Kidney capillary endothelial cell (primary cell): ENCODE data around the gene FAM156A.
"Not testable (repeated sequence)": the region's sequence is repeated elsewhere in the genome, so short reads cannot be mapped to it uniquely, and the experiment has no call there.

Experiments used
- DNase-seq: peaks from one replicate; pipeline ENCODE4 v3.0.0-alpha.2; 2018; ENCODE audit warnings: low spot score

FAM156A gene

DNA sequence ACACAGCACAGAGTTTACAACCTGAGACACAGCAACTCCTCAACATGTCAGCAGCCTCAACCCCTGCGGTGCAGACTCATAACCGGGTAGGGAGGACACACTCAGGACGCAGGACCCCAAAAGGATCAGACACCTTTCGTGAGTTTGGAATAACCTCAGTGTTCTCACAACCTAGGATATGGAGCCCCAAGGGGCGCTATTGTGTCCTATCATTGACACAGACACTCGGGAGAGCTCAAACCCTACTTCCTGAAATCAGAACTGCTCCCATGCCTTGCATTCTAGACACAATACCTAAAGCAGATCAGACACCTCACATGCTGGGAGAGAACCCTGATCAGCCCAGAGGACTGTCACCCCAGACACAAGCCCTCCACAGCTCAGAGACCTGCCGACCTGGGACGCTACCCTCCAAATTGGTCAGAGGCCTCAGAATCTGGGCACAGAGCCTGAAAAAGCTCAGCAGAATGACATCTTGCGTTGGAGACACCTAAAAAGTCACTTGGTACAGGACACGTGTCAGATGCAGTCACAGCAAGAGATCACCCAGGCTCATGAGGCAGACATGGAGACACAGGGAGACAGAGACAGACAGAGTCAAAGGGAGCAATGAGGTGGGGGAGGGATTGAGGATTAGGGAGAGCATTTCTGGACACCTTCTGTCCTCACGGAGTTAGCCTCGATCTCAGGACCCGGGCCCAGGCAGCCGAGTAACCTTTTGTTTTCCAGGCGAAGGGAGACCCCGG is 8.8 kb upstream of the FAM156A start:
- DNase-seq: not testable (repeated sequence)

GRCh38 chrX:52958961-52959360 is 643 bp upstream of the FAM156A start:
- DNase-seq: not testable (repeated sequence)

DNA sequence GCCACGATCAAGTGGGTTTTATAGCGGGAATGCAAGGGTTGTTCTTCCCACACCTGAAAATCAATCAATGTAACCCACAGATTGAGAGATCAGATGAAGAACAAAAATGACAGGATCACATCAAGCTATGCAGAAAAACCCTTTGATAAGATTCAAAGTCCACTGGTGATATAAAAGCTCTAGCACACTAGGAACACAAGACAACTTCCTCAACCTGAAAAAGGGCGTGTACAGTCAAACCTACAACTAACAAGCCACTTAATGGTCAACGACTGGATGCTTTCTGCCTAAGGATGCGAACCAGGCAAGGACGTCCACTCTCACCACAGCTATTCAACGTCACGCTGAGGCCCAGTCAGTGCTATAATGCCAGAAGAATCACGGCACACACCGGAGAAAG is 8.4 kb downstream of the FAM156A start:
- not testable (repeated sequence) for DNase-seq

- DNase-seq: not testable (repeated sequence)
These were observed 9.0 kb downstream of the FAM156A start for GRCh38 chrX:52949325-52949724.

GRCh38 chrX:52948265-52948664 is 10.1 kb downstream of the FAM156A start:
- DNase-seq: not testable (repeated sequence)

- not testable (repeated sequence) for DNase-seq
These were observed 10.8 kb downstream of the FAM156A start for GRCh38 chrX:52947501-52947900.

- not testable (repeated sequence) for DNase-seq
These were observed 12.4 kb downstream of the FAM156A start for GRCh38 chrX:52945838-52946494.

GRCh38 chrX:52941728-52942127 is 16.6 kb downstream of the FAM156A start:
- not testable (repeated sequence) for DNase-seq

DNA sequence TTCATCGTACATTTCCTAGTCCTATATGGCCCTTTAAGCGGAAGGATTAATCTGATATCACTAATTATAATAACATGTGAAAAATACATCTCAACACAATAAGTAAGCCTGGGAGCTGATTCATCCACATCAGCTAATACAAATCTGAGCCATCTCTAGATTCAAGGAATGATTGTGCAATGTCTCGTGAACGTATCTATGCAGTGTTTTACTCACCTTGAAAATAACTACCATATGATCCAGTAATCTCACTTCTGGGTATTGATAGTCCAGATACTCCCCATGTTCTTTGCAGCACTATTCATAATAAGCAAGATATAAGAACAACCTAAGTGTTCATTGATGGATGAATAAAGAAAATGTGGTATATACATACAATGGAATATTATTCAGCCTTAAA is 17.6 kb downstream of the FAM156A start:
- not testable (repeated sequence) for DNase-seq

DNA sequence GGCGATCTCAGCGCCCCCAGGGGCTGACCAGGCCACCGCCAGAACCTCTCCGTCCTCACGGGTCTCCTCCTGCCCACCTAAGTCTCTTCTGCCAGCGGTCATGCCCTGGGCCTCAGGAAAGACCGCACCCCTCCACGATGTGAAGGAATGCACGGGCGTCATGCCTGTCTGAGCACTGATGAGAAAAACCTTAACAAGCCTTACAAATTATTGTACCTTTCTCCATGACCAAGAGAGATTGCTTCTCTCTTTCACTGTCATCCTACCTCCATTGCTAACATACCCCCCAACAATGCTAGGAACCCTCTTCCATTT is 22.9 kb downstream of the FAM156A start:
- not testable (repeated sequence) for DNase-seq

GRCh38 chrX:52934704-52935469 is 23.4 kb downstream of the FAM156A start:
- DNase-seq: peak; percentile 87

DNA sequence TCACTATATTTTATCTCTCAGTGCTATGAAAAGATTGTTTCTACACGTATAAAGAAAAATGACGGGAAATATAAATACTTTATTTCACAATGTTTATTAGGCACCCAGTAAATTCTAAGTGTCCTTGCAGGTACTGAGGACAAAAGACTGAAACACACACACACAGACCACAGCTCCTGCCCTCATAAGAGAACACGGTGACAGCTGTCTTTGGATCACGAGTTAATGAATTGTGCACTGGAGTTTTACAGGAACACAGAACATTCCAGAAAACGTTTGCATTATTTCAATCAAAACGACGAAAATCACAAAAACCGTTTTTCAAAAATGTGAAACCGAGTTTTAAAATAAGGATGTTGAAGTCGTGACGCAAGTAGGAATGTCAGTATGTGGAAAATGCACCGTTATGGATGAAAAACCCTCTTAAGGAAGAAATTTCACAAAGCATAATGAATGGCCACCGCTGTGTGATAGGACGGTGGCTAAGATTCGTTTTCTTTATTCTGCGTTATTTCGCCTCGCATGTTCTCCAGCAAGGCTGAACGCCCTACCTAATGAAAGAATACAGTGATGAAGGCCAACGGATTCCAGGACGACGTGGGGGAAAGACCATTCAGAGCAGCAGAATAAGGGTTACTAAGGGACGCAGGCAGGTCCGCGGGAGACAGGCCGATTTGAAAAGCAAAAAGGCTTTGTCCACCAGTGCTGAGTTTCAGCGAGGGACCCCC is 24.2 kb downstream of the FAM156A start:
- no peak for DNase-seq

- no peak for DNase-seq
These were observed 25.1 kb downstream of the FAM156A start for GRCh38 chrX:52933213-52933612.

DNA sequence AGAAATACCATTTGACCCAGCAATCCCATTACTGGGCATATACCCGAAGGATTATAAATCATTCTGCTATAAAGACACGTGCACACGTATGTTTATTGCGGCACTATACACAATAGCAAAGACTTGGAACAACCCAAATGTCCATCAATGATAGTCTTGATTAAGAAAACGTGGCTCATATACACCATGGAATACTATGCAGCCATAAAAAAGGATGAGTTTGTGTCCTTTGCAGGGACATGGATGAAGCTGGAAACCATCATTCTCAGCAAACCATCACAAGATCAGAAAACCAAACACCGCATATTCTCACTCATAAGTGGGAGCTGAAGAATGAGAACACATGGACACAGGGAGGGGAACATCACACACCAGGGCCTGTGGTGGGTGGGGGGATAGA is 28.1 kb downstream of the FAM156A start:
- not testable (repeated sequence) for DNase-seq

DNA sequence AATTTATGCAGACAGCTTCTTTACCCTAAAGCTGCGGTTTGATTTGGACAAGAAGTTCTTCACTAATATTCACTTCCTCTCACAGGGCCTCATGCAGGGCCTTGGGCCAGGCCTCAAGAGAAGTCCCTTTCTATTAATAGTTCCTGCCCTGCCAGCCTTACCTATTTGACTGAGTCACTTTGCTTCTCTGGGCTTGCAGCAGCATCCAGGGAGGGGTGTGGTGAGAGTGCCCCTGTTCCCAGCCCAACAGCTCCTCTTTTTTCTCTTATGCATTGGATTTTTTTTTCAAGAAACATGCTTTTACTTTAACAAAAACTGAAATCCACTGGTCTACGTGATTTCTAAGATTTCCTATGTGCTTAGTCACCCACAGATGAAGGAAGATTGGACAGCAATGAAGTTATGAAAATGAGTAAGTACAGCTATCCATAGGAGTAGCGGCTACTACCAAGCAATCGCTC is 34.5 kb downstream of the FAM156A start:
- no peak for DNase-seq

DNA sequence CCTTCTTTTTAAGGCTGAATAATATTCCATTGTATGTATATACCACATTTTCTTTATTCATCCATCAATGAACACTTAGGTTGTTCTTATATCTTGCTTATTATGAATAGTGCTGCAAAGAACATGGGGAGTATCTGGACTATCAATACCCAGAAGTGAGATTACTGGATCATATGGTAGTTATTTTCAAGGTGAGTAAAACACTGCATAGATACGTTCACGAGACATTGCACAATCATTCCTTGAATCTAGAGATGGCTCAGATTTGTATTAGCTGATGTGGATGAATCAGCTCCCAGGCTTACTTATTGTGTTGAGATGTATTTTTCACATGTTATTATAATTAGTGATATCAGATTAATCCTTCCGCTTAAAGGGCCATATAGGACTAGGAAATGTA is 43.6 kb downstream of the FAM156A start:
- not testable (repeated sequence) for DNase-seq

DNA sequence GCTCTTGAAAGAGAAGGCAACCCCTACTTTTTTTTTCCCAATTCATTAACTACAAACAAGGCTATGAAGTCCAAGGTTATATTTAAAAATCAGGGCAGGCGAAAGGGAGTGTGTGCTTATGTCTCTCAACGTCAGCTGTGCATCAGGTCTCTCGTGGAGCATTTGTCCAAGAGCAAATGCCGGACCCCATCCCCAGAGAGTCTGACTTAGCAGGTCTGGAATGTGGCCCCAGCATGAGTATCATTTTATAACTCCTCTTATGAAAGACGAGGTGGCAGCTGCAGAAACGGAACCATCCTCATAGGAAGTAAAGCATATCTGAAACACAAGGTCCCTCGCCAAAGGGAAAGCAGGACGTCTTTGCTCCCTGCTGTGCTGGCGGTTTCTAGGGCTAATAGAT is 44.6 kb downstream of the FAM156A start:
- DNase-seq: not testable (repeated sequence)

DNA sequence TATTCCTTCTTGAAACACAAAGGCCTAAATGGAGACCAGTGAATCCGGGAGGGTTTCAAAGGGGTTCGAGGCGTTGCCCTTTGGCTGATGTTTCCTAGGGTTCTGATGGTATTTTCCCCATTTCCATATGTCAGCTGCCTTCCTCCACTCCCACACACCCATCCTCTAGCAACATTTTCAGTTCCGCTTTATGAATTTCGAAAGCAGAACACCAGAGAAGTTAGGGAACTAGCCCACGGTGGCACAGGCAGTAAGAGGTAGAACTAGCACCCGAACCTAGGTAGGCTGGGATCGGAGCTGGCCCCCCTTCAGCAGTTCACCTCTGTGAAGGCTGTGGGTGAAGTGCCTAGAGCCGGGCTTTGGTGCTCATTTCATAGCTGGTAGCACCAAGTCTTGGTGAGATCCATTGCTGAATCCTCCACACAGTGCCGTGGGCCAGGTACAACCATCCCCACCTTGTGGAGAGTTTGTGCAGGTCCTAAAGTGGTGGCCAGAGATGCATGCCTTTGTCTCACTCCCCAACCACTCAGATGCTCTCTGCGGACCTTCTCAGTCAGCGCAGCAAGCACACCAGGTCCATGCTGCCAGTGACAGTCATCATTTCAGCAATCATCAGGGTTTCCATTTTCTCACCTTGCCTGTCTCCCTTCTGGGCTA is 48.9 kb downstream of the FAM156A start:
- DNase-seq: not testable (repeated sequence)

- not testable (repeated sequence) for DNase-seq
These were observed 50.4 kb downstream of the FAM156A start for GRCh38 chrX:52907900-52908299.

- not testable (repeated sequence) for DNase-seq
These were observed 51.2 kb downstream of the FAM156A start for GRCh38 chrX:52907137-52907536.

DNA sequence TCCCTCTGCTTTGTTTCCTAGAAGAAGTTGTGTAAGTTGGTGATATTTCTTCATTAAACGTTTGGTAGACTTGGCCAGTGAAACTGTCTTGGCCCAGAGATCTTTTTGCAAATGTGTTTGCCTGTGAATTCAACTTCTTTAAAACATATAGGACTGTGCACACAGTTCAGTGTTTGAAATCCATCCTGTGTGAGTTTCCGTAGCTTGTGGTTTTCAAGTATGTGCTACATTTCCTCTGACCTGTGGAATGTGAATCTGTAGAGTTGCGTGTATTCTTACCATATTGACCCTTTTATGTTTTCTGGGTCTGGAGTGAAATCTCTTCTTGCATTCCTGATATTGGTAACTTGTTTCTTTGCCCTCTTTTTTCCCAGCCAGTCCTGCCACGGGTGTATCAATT is 52.2 kb downstream of the FAM156A start:
- DNase-seq: not testable (repeated sequence)

GRCh38 chrX:52905531-52905930 is 52.8 kb downstream of the FAM156A start:
- not testable (repeated sequence) for DNase-seq
